Dedifferentiated amniotic fluid mesenchymal stem cell (primary cell): Measurements from ENCODE around the gene DAB2IP.

ENCODE experiments used
- DNase-seq: peaks from one replicate; pipeline ENCODE4 v3.0.0-alpha.2; 2016; ENCODE audit errors: extremely low spot score

Gene DAB2IP

GRCh38 chr9:121818016-121818661, 166.7 kb downstream of the DAB2IP start:
- DNase-seq = no peak

- DNase-seq = no peak
Observed at GRCh38 chr9:121818841-121819427, 167.5 kb downstream of the DAB2IP start.

- no peak for DNase-seq
Observed at GRCh38 chr9:121819428-121820231, 168.2 kb downstream of the DAB2IP start.

- DNase-seq = no peak
Observed at GRCh38 chr9:121820286-121821005, 169.0 kb downstream of the DAB2IP start.

- no peak for DNase-seq
Observed at GRCh38 chr9:121821326-121821725, 169.9 kb downstream of the DAB2IP start.

GRCh38 chr9:121822093-121823085, 171.0 kb downstream of the DAB2IP start:
- DNase-seq = no peak

- no peak for DNase-seq
Observed at GRCh38 chr9:121823451-121824169, 172.2 kb downstream of the DAB2IP start.

GRCh38 chr9:121824651-121825030, 173.2 kb downstream of the DAB2IP start:
- DNase-seq = no peak

- DNase-seq = no peak
Observed at GRCh38 chr9:121825031-121825691, 173.7 kb downstream of the DAB2IP start.

GRCh38 chr9:121826711-121827110, 175.3 kb downstream of the DAB2IP start:
- no peak for DNase-seq

- DNase-seq = no peak
Observed at GRCh38 chr9:121827251-121827967, 176.0 kb downstream of the DAB2IP start.

GRCh38 chr9:121830441-121831140, 179.2 kb downstream of the DAB2IP start:
- no peak for DNase-seq

- DNase-seq = no peak
Observed at GRCh38 chr9:121831869-121832268, 180.4 kb downstream of the DAB2IP start.

- no peak for DNase-seq
Observed at GRCh38 chr9:121833061-121833460, 181.6 kb downstream of the DAB2IP start.
